OCI-LY1 (cell line): Measurements from ENCODE around the gene ZNF19.

Experiments used
- EZH2 ChIP-seq: fragments of 200-600 bp; sonication (generic), shearing (Covaris generic); IDR thresholded peaks from 2 replicates; pipeline ENCODE4 v1.8.0; 2017; ENCODE audit warnings: borderline replicate concordance, mixed run types, mild to moderate bottlenecking, antibody characterized with exemption, low read length, moderate library complexity, mixed read lengths
- TF ChIP-seq, protein P1 (sequence below): fragments of 200-600 bp; sonication (generic), shearing (Covaris generic); IDR thresholded peaks from 2 replicates; pipeline ENCODE4 v1.5.1; 2017; ENCODE audit warnings: mild to moderate bottlenecking, antibody characterized with exemption, low read length, moderate library complexity, mixed read lengths

GRCh38 chr16:71430744-71431143 lies 58.4 kb downstream of the ZNF19 start:
- TF ChIP-seq, protein P1, sequence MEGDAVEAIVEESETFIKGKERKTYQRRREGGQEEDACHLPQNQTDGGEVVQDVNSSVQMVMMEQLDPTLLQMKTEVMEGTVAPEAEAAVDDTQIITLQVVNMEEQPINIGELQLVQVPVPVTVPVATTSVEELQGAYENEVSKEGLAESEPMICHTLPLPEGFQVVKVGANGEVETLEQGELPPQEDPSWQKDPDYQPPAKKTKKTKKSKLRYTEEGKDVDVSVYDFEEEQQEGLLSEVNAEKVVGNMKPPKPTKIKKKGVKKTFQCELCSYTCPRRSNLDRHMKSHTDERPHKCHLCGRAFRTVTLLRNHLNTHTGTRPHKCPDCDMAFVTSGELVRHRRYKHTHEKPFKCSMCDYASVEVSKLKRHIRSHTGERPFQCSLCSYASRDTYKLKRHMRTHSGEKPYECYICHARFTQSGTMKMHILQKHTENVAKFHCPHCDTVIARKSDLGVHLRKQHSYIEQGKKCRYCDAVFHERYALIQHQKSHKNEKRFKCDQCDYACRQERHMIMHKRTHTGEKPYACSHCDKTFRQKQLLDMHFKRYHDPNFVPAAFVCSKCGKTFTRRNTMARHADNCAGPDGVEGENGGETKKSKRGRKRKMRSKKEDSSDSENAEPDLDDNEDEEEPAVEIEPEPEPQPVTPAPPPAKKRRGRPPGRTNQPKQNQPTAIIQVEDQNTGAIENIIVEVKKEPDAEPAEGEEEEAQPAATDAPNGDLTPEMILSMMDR: no peak
- TF ChIP-seq EZH2: no peak
